ENCODE results near the gene OVAAL.

DNA sequence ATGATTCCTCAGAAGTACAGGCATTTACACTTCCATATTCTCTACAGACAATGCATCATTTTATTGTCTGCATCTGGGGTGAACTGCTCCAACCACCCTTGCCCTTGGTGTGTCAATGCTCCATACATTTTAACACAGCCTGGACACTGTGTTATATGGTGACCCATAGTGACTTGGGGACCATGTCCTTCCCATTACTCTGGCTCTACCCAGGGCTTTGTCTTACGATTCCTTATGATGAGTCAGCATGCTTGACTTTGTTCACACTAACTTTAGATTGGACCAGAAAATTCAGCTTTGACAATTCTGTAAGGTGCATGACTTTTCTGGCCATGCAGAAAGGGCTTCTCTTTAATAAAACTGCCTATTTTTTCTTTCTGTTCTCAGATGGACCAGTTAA, 6.8 kb upstream of the OVAAL start:
- TF ChIP-seq POLR2AphosphoS5 (IDR thresholded peaks at IDR 0.05; ENCODE audit: insufficient read depth, low read depth, low read length) (no peak), POLR2A (IDR thresholded peaks at IDR 0.05; ENCODE audit: low read depth, low read length) (no peak), EZH2 (IDR thresholded peaks at IDR 0.05; ENCODE audit: borderline replicate concordance, low read depth, low read length, severe bottlenecking) (no peak)
- TF ChIP-seq, protein P1, sequence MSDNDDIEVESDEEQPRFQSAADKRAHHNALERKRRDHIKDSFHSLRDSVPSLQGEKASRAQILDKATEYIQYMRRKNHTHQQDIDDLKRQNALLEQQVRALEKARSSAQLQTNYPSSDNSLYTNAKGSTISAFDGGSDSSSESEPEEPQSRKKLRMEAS (IDR thresholded peaks at IDR 0.05; ENCODE audit: insufficient read depth, insufficient read length) = no peak
- TF ChIP-seq, protein P2, sequence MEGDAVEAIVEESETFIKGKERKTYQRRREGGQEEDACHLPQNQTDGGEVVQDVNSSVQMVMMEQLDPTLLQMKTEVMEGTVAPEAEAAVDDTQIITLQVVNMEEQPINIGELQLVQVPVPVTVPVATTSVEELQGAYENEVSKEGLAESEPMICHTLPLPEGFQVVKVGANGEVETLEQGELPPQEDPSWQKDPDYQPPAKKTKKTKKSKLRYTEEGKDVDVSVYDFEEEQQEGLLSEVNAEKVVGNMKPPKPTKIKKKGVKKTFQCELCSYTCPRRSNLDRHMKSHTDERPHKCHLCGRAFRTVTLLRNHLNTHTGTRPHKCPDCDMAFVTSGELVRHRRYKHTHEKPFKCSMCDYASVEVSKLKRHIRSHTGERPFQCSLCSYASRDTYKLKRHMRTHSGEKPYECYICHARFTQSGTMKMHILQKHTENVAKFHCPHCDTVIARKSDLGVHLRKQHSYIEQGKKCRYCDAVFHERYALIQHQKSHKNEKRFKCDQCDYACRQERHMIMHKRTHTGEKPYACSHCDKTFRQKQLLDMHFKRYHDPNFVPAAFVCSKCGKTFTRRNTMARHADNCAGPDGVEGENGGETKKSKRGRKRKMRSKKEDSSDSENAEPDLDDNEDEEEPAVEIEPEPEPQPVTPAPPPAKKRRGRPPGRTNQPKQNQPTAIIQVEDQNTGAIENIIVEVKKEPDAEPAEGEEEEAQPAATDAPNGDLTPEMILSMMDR (IDR thresholded peaks at IDR 0.05; ENCODE audit: extremely low read depth in 1 of 2, insufficient read depth in 1 of 2, low read depth in 1 of 2, low read length in 2 of 2) = no peak
